SK-N-MC (cell line): Measurements from ENCODE around the gene KANK3.

Experiments used
- EZH2 ChIP-seq: fragments of 200-600 bp; sonication (generic); IDR thresholded peaks from one replicate; pipeline ENCODE4 v1.6.1; 2017; ENCODE audit warnings: antibody characterized with exemption
- POLR2AphosphoS5 ChIP-seq: IDR thresholded peaks from 2 replicates; pipeline ENCODE4 v1.6.1; 2012; ENCODE audit warnings: mild to moderate bottlenecking, low read depth, low read length, borderline replicate concordance

GRCh38 chr19:8361921-8362793 lies 19.1 kb upstream of the KANK3 start:
- no peak for TF ChIP-seq EZH2
- TF ChIP-seq POLR2AphosphoS5, result no peak
